Measurements from ENCODE around the gene MYH3. TPM values are rescaled to one million over a fixed set of nuclear protein-coding genes. Genes with fewer than 3 reads are reported as not detected.

The MYH3 gene
- 2.9 TPM for total RNA-seq
- polyA plus RNA-seq (ENCODE audit: insufficient read depth, low read depth, low replicate concordance): 2.5 TPM
- long read RNA-seq, donor 1, partial matches to known transcripts: 0 of 6 reads
- long read RNA-seq, donor 1, other reads (novel, unspliced or antisense): 0 of 6 reads
- long read RNA-seq, donor 2, transcript MYH3-203 (3 exons, 480 nt): major isoform, 5 of 6 reads
- long read RNA-seq, donor 2, partial matches to known transcripts: 0 of 6 reads
- long read RNA-seq, donor 2, other reads (novel, unspliced or antisense): 0 of 6 reads
- long read RNA-seq, donor 3, transcript MYH3-203 (3 exons, 480 nt): major isoform, 16 of 21 reads
- long read RNA-seq, donor 3, transcript MYH3-201 (2 exons, 486 nt): minor isoform, 5 of 21 reads
- long read RNA-seq, donor 3, partial matches to known transcripts: 0 of 21 reads
- long read RNA-seq, donor 3, other reads (novel, unspliced or antisense): 0 of 21 reads
- long read RNA-seq, donor 4, partial matches to known transcripts: 0 of 5 reads
- long read RNA-seq, donor 4, other reads (novel, unspliced or antisense): 0 of 5 reads
- long read RNA-seq, donor 5, partial matches to known transcripts: 0 of 2 reads
- long read RNA-seq, donor 5, other reads (novel, unspliced or antisense): 0 of 2 reads
- long read RNA-seq, donor 6, transcript MYH3-203 (3 exons, 480 nt): major isoform, 6 of 11 reads
- long read RNA-seq, donor 6, transcript MYH3-201 (2 exons, 486 nt): minor isoform, 5 of 11 reads
- long read RNA-seq, donor 6, partial matches to known transcripts: 0 of 11 reads
- long read RNA-seq, donor 6, other reads (novel, unspliced or antisense): 0 of 11 reads
- long read RNA-seq, donor 7, partial matches to known transcripts: 2 of 3 reads
- long read RNA-seq, donor 7, other reads (novel, unspliced or antisense): 1 of 3 reads
- long read RNA-seq, donor 8, transcript MYH3-201 (2 exons, 486 nt): major isoform, 5 of 7 reads
- long read RNA-seq, donor 8, partial matches to known transcripts: 0 of 7 reads
- long read RNA-seq, donor 8, other reads (novel, unspliced or antisense): 0 of 7 reads
- long read RNA-seq, donor 9, partial matches to known transcripts: 0 of 3 reads
- long read RNA-seq, donor 9, other reads (novel, unspliced or antisense): 0 of 3 reads
- long read RNA-seq, donor 10, partial matches to known transcripts: 0 of 3 reads
- long read RNA-seq, donor 10, other reads (novel, unspliced or antisense): 0 of 3 reads

DNA sequence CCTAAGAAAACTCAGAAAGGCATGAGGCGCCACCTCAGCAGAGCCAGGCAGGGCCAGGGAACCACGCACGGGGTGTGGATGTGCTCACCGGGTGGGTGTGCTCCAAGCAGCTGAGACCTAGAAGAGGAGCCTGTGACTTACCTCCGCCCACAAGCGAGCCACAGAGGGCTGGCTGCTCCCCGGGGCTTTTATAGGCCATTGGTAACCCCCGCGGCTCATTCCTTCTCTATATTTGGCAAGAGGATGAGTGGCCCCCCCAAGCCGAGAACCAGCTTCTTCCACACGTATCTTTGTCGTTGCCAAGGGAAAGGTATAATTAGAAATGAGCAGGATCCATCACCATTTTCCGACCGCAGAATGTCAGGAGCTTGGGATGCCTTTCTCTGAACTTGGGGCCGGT is at the start of gene MYH3:
Gene MYH3 (minus strand): TSS at position 162 of the 400 bp plus-strand sequence. CDS start 2,245 bp downstream, outside the sequence.
- peaks cover 0 to 3% (median 0%) of the 10 kb centered on the region in 3 donors for H3K36me3 ChIP-seq (ENCODE audit: control insufficient read depth in 2 of 3, insufficient read depth in 3 of 3, low read length in 3 of 3)
- DNase-seq (no peak), FAIRE-seq (no peak)
- intact Hi-C loops (cut with DNase I): no loop called here
- H3K9me3 ChIP-seq (ENCODE audit: control insufficient read depth in 2 of 3, insufficient read depth in 1 of 3, low read length in 3 of 3): no peaks in the 10 kb centered on the region
- no peak within 1 kb of the TSS for H3K9ac ChIP-seq (ENCODE audit: low read length in 3 of 3)
- no peak within 1 kb of the TSS for H3K4me3 ChIP-seq (ENCODE audit: low read length in 3 of 3)
- H3K27ac ChIP-seq (ENCODE audit: low read depth in 2 of 2, low read length in 2 of 2): no peak within 1 kb of the TSS
- H3K27me3 ChIP-seq (ENCODE audit: control insufficient read depth, insufficient read depth, low read length): no peaks in the 10 kb centered on the region
- no peaks in the 10 kb centered on the region for H3K4me1 ChIP-seq (ENCODE audit: control insufficient read depth in 2 of 3, insufficient read depth in 2 of 3, low read depth in 1 of 3, low read length in 3 of 3)
- no peak for TF ChIP-seq CTCF (IDR thresholded peaks at IDR 0.05; ENCODE audit: borderline replicate concordance, extremely low read depth, insufficient read depth)

DNA sequence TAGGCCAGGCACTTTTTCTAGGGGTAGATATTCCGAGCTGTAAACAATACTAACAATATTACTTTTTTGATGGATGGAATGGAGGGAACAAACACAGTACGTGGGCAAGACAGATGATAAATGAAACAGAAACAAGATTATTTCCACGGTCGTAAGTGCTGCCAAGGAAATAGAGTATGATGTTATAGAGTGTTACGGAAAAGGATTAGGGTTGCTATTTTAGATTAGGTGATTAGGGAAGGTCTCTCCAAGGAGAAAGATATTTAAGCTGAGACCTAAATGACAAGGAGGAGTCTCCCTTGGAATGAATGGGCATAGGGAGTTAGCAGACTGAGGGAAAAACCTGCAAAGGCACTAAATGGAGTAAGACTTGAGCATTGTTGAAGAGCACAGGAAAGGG is 48.6 kb upstream of the MYH3 start:
- Histone ChIP-seq H3K27ac (ENCODE audit: low read depth in 2 of 2, low read length in 2 of 2) (no peak overlapping the region), H3K9me3 (ENCODE audit: control insufficient read depth in 2 of 3, insufficient read depth in 1 of 3, low read length in 3 of 3) (no peaks in the 10 kb centered on the region), H3K4me3 (ENCODE audit: low read length in 3 of 3) (no peak overlapping the region), H3K36me3 (ENCODE audit: control insufficient read depth in 2 of 3, insufficient read depth in 3 of 3, low read length in 3 of 3) (peaks cover 4 to 24% (median 22%) of the 10 kb centered on the region in 3 donors), H3K4me1 (ENCODE audit: control insufficient read depth in 2 of 3, insufficient read depth in 2 of 3, low read depth in 1 of 3, low read length in 3 of 3) (peaks cover 0 to 3% (median 0%) of the 10 kb centered on the region in 3 donors), H3K27me3 (ENCODE audit: control insufficient read depth, insufficient read depth, low read length) (no peaks in the 10 kb centered on the region), H3K9ac (ENCODE audit: low read length in 3 of 3) (no peak overlapping the region)
- intact Hi-C loops (cut with DNase I): no loop called here
- TF ChIP-seq CTCF (IDR thresholded peaks at IDR 0.05; ENCODE audit: borderline replicate concordance, extremely low read depth, insufficient read depth): no peak
- FAIRE-seq (no peak), DNase-seq (no peak)

GRCh38 chr17:10702574-10702973 is 45.5 kb upstream of the MYH3 start:
- Histone ChIP-seq H3K4me3 (ENCODE audit: low read length in 3 of 3) (no peak overlapping the region), H3K4me1 (ENCODE audit: control insufficient read depth in 2 of 3, insufficient read depth in 2 of 3, low read depth in 1 of 3, low read length in 3 of 3) (peaks cover 0 to 5% (median 5%) of the 10 kb centered on the region in 3 donors), H3K36me3 (ENCODE audit: control insufficient read depth in 2 of 3, insufficient read depth in 3 of 3, low read length in 3 of 3) (peaks cover 0 to 15% (median 11%) of the 10 kb centered on the region in 3 donors), H3K9ac (ENCODE audit: low read length in 3 of 3) (no peak overlapping the region), H3K27me3 (ENCODE audit: control insufficient read depth, insufficient read depth, low read length) (no peaks in the 10 kb centered on the region), H3K27ac (ENCODE audit: low read depth in 2 of 2, low read length in 2 of 2) (no peak overlapping the region), H3K9me3 (ENCODE audit: control insufficient read depth in 2 of 3, insufficient read depth in 1 of 3, low read length in 3 of 3) (no peaks in the 10 kb centered on the region)
- no peak for DNase-seq
- no peak for FAIRE-seq
- TF ChIP-seq CTCF (IDR thresholded peaks at IDR 0.05; ENCODE audit: borderline replicate concordance, extremely low read depth, insufficient read depth): no peak
- intact Hi-C loops (cut with DNase I): no loop called here

Data from kidney (tissue), 22 donors.